IMR-90 (cell line): ENCODE results near the gene DACH1. TPM values are rescaled to one million over a fixed set of nuclear protein-coding genes. Genes with fewer than 3 reads are reported as not detected.

Source experiments
- ATAC-seq: fragments of 200-7000 bp; cut with Tn5 transposase; 2 replicates; pipeline ENCODE4 v1.9.1; 2020; ENCODE audit warnings: low read depth, mild to moderate bottlenecking, moderate library complexity
- BruUV-seq: library from RNA; stranded (reverse); fragments of 400-500 nt; replicated peaks from 2 replicates; lab custom pipeline; 2021; lab: Mats Ljungman, UMichigan
- CTCF ChIA-PET: fragments of 300-600 bp; formaldehyde crosslinking; extraction: SDS; loops from one replicate; lab custom pipeline; 2021; ENCODE audit warnings: antibody characterized with exemption; lab: Yijun Ruan, JAX
- POLR2A ChIA-PET: fragments of 300-600 bp; sonication (Branson Sonifier 250); formaldehyde crosslinking; loops from one replicate; lab custom pipeline; 2022; ENCODE audit warnings: antibody characterized with exemption; ENCODE audit not compliant: unreplicated experiment; lab: Charles Lee
- DNase-seq: peaks from one replicate; pipeline ENCODE4 v3.0.0; 2013
- H2AFZ ChIP-seq: replicated peaks from 2 replicates; pipeline ENCODE3; 2013; ENCODE audit warnings: low read length, mild to moderate bottlenecking; ENCODE audit not compliant: poor library complexity
- H2AK5ac ChIP-seq: 2 replicates; pipeline ENCODE4 v1.6.1; 2013; ENCODE audit warnings: low read depth, low read length, inconsistent platforms
- H2AK9ac ChIP-seq: replicated peaks from 2 replicates; pipeline ENCODE3; 2013; ENCODE audit warnings: mild to moderate bottlenecking, low read depth, low read length, moderate library complexity; ENCODE audit not compliant: poor library complexity
- H2BK120ac ChIP-seq: 2 replicates; pipeline ENCODE4 v1.6.1; 2013; ENCODE audit warnings: low read depth, low read length, inconsistent platforms
- H2BK15ac ChIP-seq: 3 replicates; pipeline ENCODE4 v1.6.1; 2013; ENCODE audit warnings: low read depth, low read length, inconsistent platforms
- H2BK20ac ChIP-seq: 2 replicates; pipeline ENCODE4 v1.6.1; 2013; ENCODE audit warnings: low read depth, mild to moderate bottlenecking, inconsistent platforms, low read length, moderate library complexity
- H2BK5ac ChIP-seq: 2 replicates; pipeline ENCODE4 v1.6.1; 2013; ENCODE audit warnings: mild to moderate bottlenecking, low read depth, low read length, inconsistent platforms; ENCODE audit not compliant: poor library complexity, severe bottlenecking
- H3K14ac ChIP-seq: replicated peaks from 2 replicates; pipeline ENCODE4 v1.6.1; 2013; ENCODE audit warnings: low read depth, low read length, inconsistent platforms
- H3K18ac ChIP-seq: 2 replicates; pipeline ENCODE4 v1.6.1; 2013; ENCODE audit warnings: low read depth, low read length, control low read depth
- H3K23ac ChIP-seq: 2 replicates; pipeline ENCODE4 v1.6.1; 2013; ENCODE audit warnings: low read depth, low read length, inconsistent platforms
- H3K27ac ChIP-seq: 2 replicates; pipeline ENCODE4 v1.5.1; 2013; ENCODE audit warnings: mild to moderate bottlenecking, control low read depth, low read length; ENCODE audit not compliant: insufficient read depth
- H3K27me3 ChIP-seq: 2 replicates; pipeline ENCODE4 v1.6.1; 2013; ENCODE audit warnings: low read length; ENCODE audit not compliant: control insufficient read depth, insufficient read depth
- H3K36me3 ChIP-seq: 2 replicates; pipeline ENCODE4 v1.6.1; 2013; ENCODE audit warnings: low read length, mixed read lengths; ENCODE audit not compliant: control insufficient read depth, insufficient read depth
- H3K4ac ChIP-seq: 2 replicates; pipeline ENCODE4 v1.6.1; 2013; ENCODE audit warnings: low read depth, low read length, inconsistent platforms
- H3K4me1 ChIP-seq: 2 replicates; pipeline ENCODE4 v1.6.1; 2013; ENCODE audit warnings: low read length, mixed read lengths; ENCODE audit not compliant: control insufficient read depth, insufficient read depth
- H3K4me2 ChIP-seq: 2 replicates; pipeline ENCODE4 v1.6.1; 2013; ENCODE audit warnings: low read depth, mild to moderate bottlenecking, control low read depth, low read length, moderate library complexity
- H3K4me3 ChIP-seq: 2 replicates; pipeline ENCODE4 v1.5.1; 2013; ENCODE audit warnings: low read depth, mild to moderate bottlenecking, control low read depth, low read length, moderate library complexity; ENCODE audit not compliant: insufficient read depth
- H3K56ac ChIP-seq: 2 replicates; pipeline ENCODE4 v1.6.1; 2013; ENCODE audit warnings: low read length, inconsistent platforms; ENCODE audit not compliant: insufficient read depth; ENCODE audit errors: extremely low read depth
- H3K79me1 ChIP-seq, 2 experiments: 2 replicates each; pipeline ENCODE4 v1.6.1; 2013; ENCODE audit warnings: low read length in 2 of 2, inconsistent platforms in 1 of 2, low read depth in 1 of 2
- H3K9ac ChIP-seq: 2 replicates; pipeline ENCODE4 v1.6.1; 2013; ENCODE audit warnings: low read depth, low read length, control low read depth
- H3K9me1 ChIP-seq: 2 replicates; pipeline ENCODE4 v1.6.1; 2013; ENCODE audit warnings: low read length, inconsistent platforms; ENCODE audit not compliant: insufficient read depth
- H3K9me3 ChIP-seq: 2 replicates; pipeline ENCODE4 v1.6.1; 2013; ENCODE audit warnings: low read length; ENCODE audit not compliant: control insufficient read depth, insufficient read depth
- H4K20me1 ChIP-seq: 2 replicates; pipeline ENCODE4 v1.6.1; 2013; ENCODE audit warnings: low read length, inconsistent platforms; ENCODE audit not compliant: insufficient read depth
- H4K5ac ChIP-seq: 2 replicates; pipeline ENCODE4 v1.6.1; 2013; ENCODE audit warnings: mild to moderate bottlenecking, low read depth, low read length, control low read depth
- H4K8ac ChIP-seq, 2 experiments: 2 replicates each; pipeline ENCODE4 v1.6.1; 2013; ENCODE audit warnings: low read depth in 2 of 2, low read length in 2 of 2, control low read depth in 1 of 2, inconsistent platforms in 1 of 2
- H4K91ac ChIP-seq: 2 replicates; pipeline ENCODE4 v1.6.1; 2013; ENCODE audit warnings: low read depth, low read length, inconsistent platforms; ENCODE audit not compliant: insufficient read depth
- BHLHE40 ChIP-seq: fragments of 150-350 bp; IDR thresholded peaks from 2 replicates; pipeline ENCODE4 v1.6.1; 2016; ENCODE audit warnings: mild to moderate bottlenecking, low read depth, low read length
- CHD1 ChIP-seq: IDR thresholded peaks from 2 replicates; pipeline ENCODE4 v1.6.1; 2012; ENCODE audit warnings: low read depth, low read length, improper control_type of control experiment
- CTCF ChIP-seq: conservative IDR thresholded peaks from 2 replicates; pipeline ENCODE4 v1.5.1; 2012; ENCODE audit warnings: mild to moderate bottlenecking, low read depth, low read length, improper control_type of control experiment
- ELK1 ChIP-seq: fragments of 150-350 bp; IDR thresholded peaks from 2 replicates; pipeline ENCODE4 v1.6.1; 2016; ENCODE audit warnings: low read depth, mild to moderate bottlenecking, low read length, moderate library complexity, borderline replicate concordance
- FOS ChIP-seq: fragments of 150-350 bp; IDR thresholded peaks from 2 replicates; pipeline ENCODE4 v1.6.1; 2016; ENCODE audit warnings: low read depth, low read length
- MAZ ChIP-seq: IDR thresholded peaks from 2 replicates; pipeline ENCODE4 v1.6.1; 2012; ENCODE audit warnings: low read depth, mild to moderate bottlenecking, low read length, improper control_type of control experiment, moderate library complexity, borderline replicate concordance
- MXI1 ChIP-seq: IDR thresholded peaks from 2 replicates; pipeline ENCODE4 v1.6.1; 2012; ENCODE audit warnings: low read depth, mild to moderate bottlenecking, low read length, moderate library complexity, borderline replicate concordance
- NFE2L2 ChIP-seq: fragments of 150-350 bp; IDR thresholded peaks from 2 replicates; pipeline ENCODE4 v1.6.1; 2016; ENCODE audit warnings: low read depth, mild to moderate bottlenecking, low read length
- RCOR1 ChIP-seq: IDR thresholded peaks from 2 replicates; pipeline ENCODE4 v1.6.1; 2012; ENCODE audit warnings: mild to moderate bottlenecking, low read length, improper control_type of control experiment; ENCODE audit not compliant: insufficient replicate concordance
- SMC3 ChIP-seq: fragments of 150-350 bp; IDR thresholded peaks from 2 replicates; pipeline ENCODE4 v1.6.1; 2016; ENCODE audit warnings: low read depth, mild to moderate bottlenecking, antibody characterized with exemption, low read length, moderate library complexity
- USF2 ChIP-seq: fragments of 150-350 bp; IDR thresholded peaks from 2 replicates; pipeline ENCODE4 v1.6.1; 2017; ENCODE audit warnings: mild to moderate bottlenecking, antibody characterized with exemption, low read length, low read depth
- WGBS, 2 experiments: methylation state at CpG; one replicate each; pipeline versions ENCODE4 v1.1.5 to v1.1.7; 2013; ENCODE audit warnings: missing lambda C conversion rate in 2 of 2; ENCODE audit not compliant: insufficient read length in 1 of 2; ENCODE audit errors: extremely low coverage in 2 of 2; 5-methylcytosine and 5-hydroxymethylcytosine counted together
- dilution Hi-C: fragments of 300-500 bp; cut with HindIII; formaldehyde crosslinking; loops from one replicate; pipeline ENCODE4 v1.14.3; 2018; ENCODE audit warnings: low sequenced_read_pairs; ENCODE audit not compliant: unreplicated experiment
- in situ Hi-C: fragments of 300-500 bp; cut with MboI; formaldehyde crosslinking; loops from 3 replicates; pipeline ENCODE4 v1.14.3; 2019; ENCODE audit warnings: low sequenced_read_pairs, inconsistent platforms, mixed read lengths
- intact Hi-C: fragments of 100-400 bp; cut with micrococcal nuclease; formaldehyde crosslinking; loops from 2 replicates; pipeline ENCODE4 v1.10.0; 2022
- polyA plus RNA-seq, 3 experiments: library from polyadenylated mRNA; depleted of rRNA; stranded (reverse); fragments of >200 nt; gene quantifications; 2 replicates each; pipeline ENCODE4 v1.2.3, GENCODE V29; 2012; ENCODE audit warnings: low replicate concordance in 1 of 3
- total RNA-seq: library from RNA; depleted of rRNA; stranded (reverse); fragments of >200 nt; gene quantifications from 2 replicates; pipeline ENCODE4 v1.2.3, GENCODE V29; 2012

The DACH1 gene
- total and polyA plus RNA-seq, 2 of the 4 experiments (the other 2 are of a cell fraction): not detected

- Histone ChIP-seq H3K18ac (no peak overlapping the region), H4K5ac (no peak overlapping the region), H3K23ac (no peak overlapping the region), H3K9me1 (no peaks in the 10 kb centered on the region; the same call in 1 of the 2 replicates), H4K20me1 (no peaks in the 10 kb centered on the region), H2AFZ (no peak overlapping the region), H4K91ac (no peak overlapping the region), H4K8ac (no peak overlapping the region), H2BK15ac (no peak overlapping the region), H2AK5ac (no peak overlapping the region), H3K27me3 (no peaks in the 10 kb centered on the region), H3K4me1 (peaks cover 2% of the 10 kb centered on the region; the same call in 1 of the 2 replicates), H3K4me3 (no peak overlapping the region), H3K27ac (no peak overlapping the region), H3K56ac (no peak overlapping the region), H2BK20ac (no peak overlapping the region), H3K9ac (no peak overlapping the region), H2BK5ac (no peak overlapping the region), H3K14ac (no peak overlapping the region), H2BK120ac (no peak overlapping the region), H3K4me2 (no peak overlapping the region), H3K4ac (no peak overlapping the region), H3K79me1 (no peaks in the 10 kb centered on the region), H3K36me3 (no peaks in the 10 kb centered on the region), H2AK9ac (no peak overlapping the region), H3K9me3 (no peaks in the 10 kb centered on the region)
- intact Hi-C loops: no loop called here
- WGBS, 2 experiments: no CpG with 5 or more reads among the region's 2 CpGs
- TF ChIP-seq NFE2L2 (no peak), ELK1 (no peak), FOS (no peak), SMC3 (no peak), CHD1 (no peak), RCOR1 (no peak), MXI1 (no peak), CTCF (no peak), USF2 (no peak), BHLHE40 (no peak), MAZ (no peak)
- POLR2A ChIA-PET: no interaction called here
- dilution Hi-C loops: no loop called here
- CTCF ChIA-PET: no interaction called here
- no TSS peak for BruUV-seq
- DNase-seq (no peak), ATAC-seq (no peak)
- in situ Hi-C loops: no loop called here
Measured at GRCh38 chr13:71605744-71606143, 261.3 kb downstream of the DACH1 start.
